Calu3 (cell line): ENCODE measurements around the gene TFB2M. TPM values are rescaled to one million over a fixed set of nuclear protein-coding genes. Genes with fewer than 3 reads are reported as not detected.
"Not testable (repeated sequence)": the region's sequence is repeated elsewhere in the genome, so short reads cannot be mapped to it uniquely, and the experiment has no call there.

Source experiments
- BruUV-seq: library from RNA; stranded (reverse); fragments of 400-500 nt; replicated peaks from 2 replicates; lab custom pipeline; 2021; lab: Mats Ljungman, UMichigan
- CTCF ChIA-PET: fragments of 300-600 bp; sonication (Branson Sonifier 250); formaldehyde crosslinking; loops from one replicate; lab custom pipeline; 2022; ENCODE audit warnings: antibody characterized with exemption; lab: Charles Lee
- DNase-seq: peaks from one replicate; pipeline ENCODE4 v3.0.0; 2022
- H3K27ac Mint-ChIP-seq: one replicate; pipeline ENCODE4 v1.8.0; 2022; ENCODE audit warnings: mixed read lengths; ENCODE audit not compliant: unreplicated experiment
- H3K27me3 Mint-ChIP-seq: one replicate; pipeline ENCODE4 v1.8.0; 2022; ENCODE audit warnings: mixed read lengths; ENCODE audit not compliant: unreplicated experiment
- H3K36me3 Mint-ChIP-seq: one replicate; pipeline ENCODE4 v1.8.0; 2022; ENCODE audit warnings: mild to moderate bottlenecking, moderate library complexity, mixed read lengths; ENCODE audit not compliant: insufficient read depth, unreplicated experiment
- H3K4me1 Mint-ChIP-seq: one replicate; pipeline ENCODE4 v1.8.0; 2022; ENCODE audit warnings: mild to moderate bottlenecking, low read depth, mixed read lengths; ENCODE audit not compliant: unreplicated experiment
- H3K4me3 Mint-ChIP-seq: one replicate; pipeline ENCODE4 v1.8.0; 2022; ENCODE audit warnings: mild to moderate bottlenecking, low read depth, moderate library complexity, mixed read lengths; ENCODE audit not compliant: unreplicated experiment
- H3K9me3 Mint-ChIP-seq: one replicate; pipeline ENCODE4 v1.8.0; 2022; ENCODE audit warnings: low read depth, mixed read lengths; ENCODE audit not compliant: unreplicated experiment
- CTCF ChIP-seq: fragments of 200-600 bp; IDR thresholded peaks from one replicate; pipeline ENCODE4 v1.8.0; 2022; ENCODE audit warnings: antibody characterized with exemption; ENCODE audit not compliant: unreplicated experiment
- intact Hi-C: fragments of 100-400 bp; cut with micrococcal nuclease; formaldehyde crosslinking; loops from one replicate; pipeline ENCODE4 v1.10.0; 2022; ENCODE audit not compliant: unreplicated experiment
- total RNA-seq: library from RNA; stranded (reverse); gene quantifications from 2 replicates; pipeline ENCODE4 v1.2.3, GENCODE V29; 2022

Gene TFB2M
- total RNA-seq, 1 experiment from 2014 or later, result 23.0 TPM

- no peaks in the 10 kb centered on the region for H3K4me1 Mint-ChIP-seq
- CTCF ChIA-PET, result interaction anchor here (0.6 kb wide), 1 partner anchor 406 kb away, joined by 4 read pairs; no protein-coding TSS in a partner anchor
- BruUV-seq, result no TSS peak
- H3K9me3 Mint-ChIP-seq, result no peaks in the 10 kb centered on the region
- H3K27me3 Mint-ChIP-seq, result no peaks in the 10 kb centered on the region
- no peak for TF ChIP-seq CTCF
- intact Hi-C loops, result no loop called here
- no peaks in the 10 kb centered on the region for H3K36me3 Mint-ChIP-seq
- H3K4me3 Mint-ChIP-seq, result no peak overlapping the region
- no peak overlapping the region for H3K27ac Mint-ChIP-seq
- no peak for DNase-seq
Measured at GRCh38 chr1:246592695-246593094, 26.6 kb upstream of the TFB2M start.

GRCh38 chr1:246591958-246592357, 25.9 kb upstream of the TFB2M start:
- intact Hi-C loops, result no loop called here
- Mint-ChIP-seq H3K4me1 (no peaks in the 10 kb centered on the region), H3K27ac (no peak overlapping the region), H3K27me3 (no peaks in the 10 kb centered on the region), H3K36me3 (no peaks in the 10 kb centered on the region), H3K9me3 (no peaks in the 10 kb centered on the region), H3K4me3 (no peak overlapping the region)
- TF ChIP-seq CTCF, result no peak
- no TSS peak for BruUV-seq
- no peak for DNase-seq
- CTCF ChIA-PET, result interaction anchor here (0.6 kb wide), 1 partner anchor 751 kb away, joined by 3 read pairs; no protein-coding TSS in a partner anchor

DNA sequence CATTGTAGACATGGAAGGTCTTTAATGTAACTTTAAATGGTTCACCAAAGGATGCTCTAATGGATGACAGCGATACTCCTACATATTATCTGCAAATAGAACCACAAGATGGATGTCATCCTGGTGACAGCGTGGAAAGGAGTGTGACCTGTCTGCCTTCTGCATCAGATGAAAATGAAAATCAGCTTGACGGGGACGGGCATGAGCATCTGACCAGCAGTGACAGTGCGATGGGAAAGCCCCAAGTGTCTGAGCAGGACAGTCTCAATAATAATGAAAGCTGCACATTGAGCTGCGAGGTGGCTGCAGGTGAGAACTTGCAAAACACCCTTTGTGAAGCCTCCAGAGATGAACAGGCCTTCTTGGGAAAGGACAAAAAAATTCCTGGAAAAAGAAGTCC, 25.4 kb upstream of the TFB2M start:
- H3K36me3 Mint-ChIP-seq, result no peaks in the 10 kb centered on the region
- CTCF ChIA-PET, result no interaction called here
- intact Hi-C loops, result no loop called here
- DNase-seq, result no peak
- no peaks in the 10 kb centered on the region for H3K9me3 Mint-ChIP-seq
- no TSS peak for BruUV-seq
- TF ChIP-seq CTCF, result no peak
- no peaks in the 10 kb centered on the region for H3K4me1 Mint-ChIP-seq
- no peaks in the 10 kb centered on the region for H3K27me3 Mint-ChIP-seq
- no peak overlapping the region for H3K4me3 Mint-ChIP-seq
- no peak overlapping the region for H3K27ac Mint-ChIP-seq

DNA sequence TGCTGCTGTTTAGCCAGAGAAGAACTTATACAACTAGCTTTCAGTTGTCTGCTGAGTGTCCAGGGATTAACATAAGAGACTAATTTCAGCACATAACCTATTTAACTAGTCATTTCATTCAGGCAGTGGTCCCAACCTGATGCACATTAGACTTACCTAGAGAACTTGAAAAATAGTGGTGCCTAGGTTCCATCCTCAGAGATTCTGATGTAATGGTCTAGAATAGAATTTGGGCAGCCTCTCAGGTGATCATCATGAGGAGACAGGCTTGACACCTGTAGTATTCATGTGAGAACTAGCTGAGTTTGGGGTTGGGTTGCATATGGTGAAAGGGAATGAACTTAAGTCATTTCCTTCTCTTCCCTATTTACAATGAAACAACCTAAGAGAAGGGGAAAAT, 25.0 kb upstream of the TFB2M start:
- H3K27ac Mint-ChIP-seq, result no peak overlapping the region
- BruUV-seq, result no TSS peak
- no peak for TF ChIP-seq CTCF
- H3K9me3 Mint-ChIP-seq, result no peaks in the 10 kb centered on the region
- no peak for DNase-seq
- intact Hi-C loops, result no loop called here
- no peaks in the 10 kb centered on the region for H3K27me3 Mint-ChIP-seq
- CTCF ChIA-PET, result no interaction called here
- no peaks in the 10 kb centered on the region for H3K4me1 Mint-ChIP-seq
- H3K36me3 Mint-ChIP-seq, result no peaks in the 10 kb centered on the region
- no peak overlapping the region for H3K4me3 Mint-ChIP-seq

GRCh38 chr1:246589919-246590318, 23.9 kb upstream of the TFB2M start:
- DNase-seq, H3K36me3 Mint-ChIP-seq, H3K27ac Mint-ChIP-seq, CTCF ChIA-PET, H3K4me1 Mint-ChIP-seq, H3K4me3 Mint-ChIP-seq, H3K9me3 Mint-ChIP-seq, intact Hi-C loops, H3K27me3 Mint-ChIP-seq, BruUV-seq: not testable (repeated sequence)
